Endothelial cell of hepatic sinusoid (primary cell): Measurements from ENCODE around the gene TTC19.
"Not testable (repeated sequence)": the region's sequence is repeated elsewhere in the genome, so short reads cannot be mapped to it uniquely, and the experiment has no call there.

ENCODE experiments used
- in situ Hi-C: cut with HindIII; loops from 2 replicates; pipeline ENCODE4 v1.10.0; 2017; ENCODE audit warnings: low sequenced_read_pairs

TTC19 gene

DNA sequence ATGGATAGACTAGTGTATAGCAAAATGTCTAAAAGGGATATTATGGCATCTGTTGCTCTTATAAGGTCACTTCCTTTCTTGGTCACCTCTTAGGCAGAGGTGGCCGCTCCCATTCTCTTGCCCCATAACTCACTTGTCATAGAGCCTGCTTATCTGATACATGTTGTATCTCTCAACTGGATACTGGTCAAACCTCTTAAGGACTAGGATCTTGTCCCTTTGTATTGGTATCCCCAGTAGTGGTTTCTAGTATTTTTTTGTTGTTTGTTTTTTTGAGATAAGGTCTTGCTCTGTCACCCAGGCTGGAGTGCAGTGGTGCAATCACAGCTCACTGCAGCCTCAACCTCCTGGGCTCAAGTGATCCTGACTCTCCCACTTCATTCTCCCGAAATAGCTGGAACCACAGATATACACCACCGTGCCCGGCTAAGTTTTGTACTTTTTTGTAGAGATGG lies 27.1 kb upstream of the TTC19 start:
- in situ Hi-C loops: no loop called here

DNA sequence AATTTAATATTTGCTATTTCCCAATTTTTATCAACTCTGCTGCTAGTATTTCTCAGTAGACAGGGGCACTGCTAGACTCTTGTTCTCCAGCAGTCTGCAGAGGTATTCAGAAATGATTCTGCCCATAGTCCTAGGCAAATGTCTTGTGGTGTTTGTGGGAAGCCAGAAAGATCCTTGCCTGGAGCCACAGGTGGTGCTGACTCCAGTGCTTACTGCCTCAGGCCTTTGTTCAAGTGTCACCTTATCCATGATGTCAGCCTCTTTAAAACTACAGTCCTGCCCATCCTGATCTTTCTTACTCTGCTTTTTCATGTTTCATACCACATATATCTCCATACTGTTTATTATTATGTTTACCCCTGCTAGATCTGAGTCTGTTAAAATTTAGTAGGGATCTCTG lies 26.6 kb upstream of the TTC19 start:
- in situ Hi-C loops: no loop called here

GRCh38 chr17:15973834-15974233 lies 25.8 kb upstream of the TTC19 start:
- in situ Hi-C loops: no loop called here

DNA sequence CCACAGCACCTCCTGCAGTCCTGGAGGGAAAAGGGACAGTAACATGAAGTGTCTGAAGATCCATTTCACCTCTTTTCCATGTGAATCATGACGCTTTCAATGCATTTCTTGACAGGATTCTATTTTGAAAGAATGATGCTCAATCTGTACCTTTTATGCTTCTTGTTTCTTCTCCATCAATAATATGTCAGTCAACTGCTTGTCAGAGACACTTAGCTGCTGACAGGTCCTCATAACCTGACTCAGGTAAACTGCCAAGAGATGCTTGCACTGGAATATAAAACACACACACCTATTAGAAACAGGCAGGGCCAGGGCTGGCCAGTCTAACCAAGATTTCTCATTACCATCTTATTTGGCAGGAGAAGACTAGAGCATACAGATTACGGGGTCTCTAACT lies 21.7 kb upstream of the TTC19 start:
- in situ Hi-C loops: no loop called here

DNA sequence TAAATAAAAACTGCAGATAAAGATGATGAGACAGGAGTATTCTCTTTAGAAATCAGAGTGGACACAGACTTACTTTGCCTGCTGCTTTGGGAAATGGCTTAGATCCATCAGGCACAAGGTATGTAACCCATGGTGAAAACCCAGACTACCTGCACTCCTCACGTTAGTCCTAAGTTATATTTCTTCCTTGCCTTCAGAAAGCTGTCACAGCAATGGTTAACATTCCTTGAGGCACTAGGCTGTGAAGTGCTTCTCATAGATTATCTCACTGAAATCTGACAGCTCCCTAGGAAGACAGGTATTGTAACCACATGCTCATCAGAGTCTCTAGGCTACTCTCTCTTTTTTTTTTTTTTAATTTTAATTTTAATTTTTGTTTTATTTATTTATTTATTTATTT lies 21.0 kb upstream of the TTC19 start:
- in situ Hi-C loops: no loop called here

DNA sequence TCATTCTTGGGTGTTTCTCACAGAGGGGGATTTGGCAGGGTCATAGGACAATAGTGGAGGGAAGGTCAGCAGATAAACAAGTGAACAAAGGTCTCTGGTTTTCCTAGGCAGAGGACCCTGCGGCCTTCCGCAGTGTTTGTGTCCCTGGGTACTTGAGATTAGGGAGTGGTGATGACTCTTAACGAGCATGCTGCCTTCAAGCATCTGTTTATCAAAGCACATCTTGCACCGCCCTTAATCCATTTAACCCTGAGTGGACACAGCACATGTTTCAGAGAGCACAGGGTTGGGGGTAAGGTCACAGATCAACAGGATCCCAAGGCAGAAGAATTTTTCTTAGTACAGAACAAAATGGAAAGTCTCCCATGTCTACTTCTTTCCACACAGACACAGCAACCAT lies 20.6 kb upstream of the TTC19 start:
- in situ Hi-C loops: not testable (repeated sequence)

- in situ Hi-C loops: no loop called here
Measured at GRCh38 chr17:15981208-15981607, 18.4 kb upstream of the TTC19 start.

- in situ Hi-C loops: no loop called here
Measured at GRCh38 chr17:15981646-15982580, 17.7 kb upstream of the TTC19 start.

DNA sequence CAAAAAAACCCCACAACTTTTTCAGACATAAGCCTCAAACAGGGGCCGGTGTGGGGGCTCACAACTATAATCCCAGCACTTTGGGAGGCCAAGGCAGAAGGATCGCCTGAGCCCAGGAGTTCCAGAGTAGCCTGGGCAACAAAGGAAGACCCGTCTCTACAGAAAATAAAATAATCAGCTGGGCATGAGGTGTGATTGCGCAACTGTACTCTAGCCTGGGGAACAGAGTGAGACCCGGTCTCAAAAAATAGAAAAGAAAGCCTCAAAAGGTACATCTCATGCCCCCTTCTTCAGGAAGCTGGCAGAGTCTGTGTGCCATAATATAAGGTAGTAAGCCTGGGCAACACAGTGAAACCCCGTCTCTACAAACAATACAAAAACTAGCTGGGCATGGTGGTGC lies 3.3 kb upstream of the TTC19 start:
- in situ Hi-C loops: no loop called here

GRCh38 chr17:15998031-15998562 lies 1.5 kb upstream of the TTC19 start:
- in situ Hi-C loops: no loop called here

DNA sequence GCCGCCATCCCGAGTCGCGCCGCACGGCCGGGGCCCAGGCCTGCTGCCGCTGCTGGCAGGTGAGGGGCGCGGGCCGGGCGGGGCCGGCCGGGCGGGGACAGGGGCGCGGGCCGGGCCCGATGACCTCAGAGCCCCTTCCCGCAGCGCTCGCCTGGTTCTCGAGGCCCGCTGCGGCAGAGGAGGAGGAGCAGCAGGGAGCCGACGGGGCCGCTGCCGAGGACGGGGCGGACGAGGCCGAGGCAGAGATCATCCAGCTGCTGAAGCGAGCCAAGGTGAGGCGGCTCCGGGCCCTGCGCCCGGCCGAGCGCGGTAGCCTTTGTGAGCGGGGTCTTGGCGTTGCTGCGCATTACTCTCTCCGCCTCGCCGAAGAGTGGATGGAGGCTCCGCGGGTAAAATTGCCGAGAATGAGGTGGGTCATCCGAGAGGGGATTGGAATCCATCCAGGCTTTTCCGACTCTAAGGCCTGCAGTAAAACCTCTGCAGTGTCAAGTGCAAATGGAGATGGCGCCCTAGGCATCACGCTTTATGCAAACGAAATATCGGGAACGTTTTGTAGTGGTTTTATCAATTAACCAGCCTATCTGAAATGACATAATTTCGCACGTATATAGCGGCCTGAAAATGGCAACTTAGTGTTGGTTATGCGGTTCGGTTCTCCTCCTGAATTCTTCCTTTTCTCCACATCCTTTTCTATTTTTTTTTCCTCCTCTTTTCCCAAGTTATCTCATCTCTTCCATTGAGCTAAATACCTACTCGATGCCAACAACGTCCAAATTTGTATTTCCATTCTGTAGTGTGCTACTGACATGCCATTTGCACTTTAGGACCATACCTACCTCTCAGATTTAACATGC lies 577 bp downstream of the TTC19 start:
- in situ Hi-C loops: no loop called here

DNA sequence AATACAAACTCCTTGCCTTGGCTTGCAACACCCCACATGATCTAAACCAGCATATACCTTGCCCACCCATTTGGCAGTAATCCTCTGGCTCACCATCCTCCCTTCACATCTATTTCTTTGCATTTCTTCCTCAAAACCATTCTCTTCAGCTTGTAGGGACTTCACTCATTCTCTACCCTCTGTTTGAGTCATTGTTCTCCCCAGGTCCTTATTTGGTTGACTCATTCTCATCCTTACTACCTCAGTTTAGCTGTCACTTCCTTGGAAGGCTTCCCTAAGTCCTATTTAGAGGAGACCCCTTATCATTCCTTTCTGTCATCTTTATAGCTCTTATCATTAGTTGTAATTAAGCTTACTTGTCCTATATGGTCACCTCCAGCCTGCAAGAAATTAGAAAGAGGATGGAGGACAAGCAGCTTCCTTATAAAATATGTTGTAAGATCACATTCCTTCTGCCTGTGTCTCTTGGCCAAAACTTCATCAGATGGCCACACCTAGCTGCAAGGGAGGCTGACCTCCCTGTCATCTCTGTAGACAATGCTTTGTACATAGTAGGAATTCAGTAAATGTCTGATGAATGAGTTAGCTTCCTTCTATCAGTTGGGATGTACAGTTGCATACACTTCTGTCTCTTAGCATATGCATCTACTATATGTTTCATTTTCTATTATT lies 1.7 kb downstream of the TTC19 start:
- in situ Hi-C loops: no loop called here

- in situ Hi-C loops: no loop called here
Measured at GRCh38 chr17:16002708-16003260, 3.2 kb downstream of the TTC19 start.

- in situ Hi-C loops: no loop called here
Measured at GRCh38 chr17:16003841-16004240, 4.2 kb downstream of the TTC19 start.

DNA sequence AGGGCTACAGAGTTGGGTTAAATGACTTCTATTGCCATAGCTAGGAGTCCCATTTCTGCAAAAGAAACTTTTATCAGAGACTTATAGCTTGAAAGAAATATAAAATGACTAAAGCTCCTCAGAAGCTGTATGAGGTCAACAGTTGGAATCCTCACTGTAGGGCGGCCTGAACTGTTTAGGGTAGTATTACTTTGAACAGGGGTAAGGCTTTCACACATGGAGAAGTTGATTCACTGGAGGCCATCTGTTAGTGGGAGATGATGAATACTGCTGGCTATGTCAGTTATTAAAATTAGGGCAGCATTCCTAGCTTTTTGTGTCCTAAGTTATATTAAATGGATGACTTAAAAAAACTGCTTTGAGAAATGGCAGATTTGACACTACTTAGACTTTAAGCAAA lies 6.0 kb downstream of the TTC19 start:
- in situ Hi-C loops: no loop called here

- in situ Hi-C loops: no loop called here
Measured at GRCh38 chr17:16007439-16007838, 7.8 kb downstream of the TTC19 start.

DNA sequence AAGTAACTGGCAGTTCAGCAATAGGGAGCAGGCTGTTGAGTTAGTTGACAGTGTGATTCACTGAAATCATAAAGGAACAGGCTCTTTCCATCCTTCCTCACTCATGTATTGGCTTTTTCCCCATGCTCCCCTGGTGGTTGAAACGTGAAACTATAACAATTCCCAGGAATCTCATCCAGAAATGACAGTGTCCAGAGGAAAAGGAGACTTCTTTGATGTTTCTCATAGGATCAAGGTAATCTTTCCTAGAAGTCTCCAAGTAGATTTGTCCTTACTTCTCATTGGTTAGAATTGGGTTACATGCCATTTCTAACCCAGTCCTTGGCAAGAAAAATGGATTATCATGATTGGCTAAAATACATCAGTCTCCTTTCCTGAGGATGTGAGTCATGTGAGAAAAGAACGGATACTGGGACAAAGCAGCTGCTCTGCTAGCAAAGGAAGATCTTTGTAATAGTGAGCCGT lies 14.4 kb downstream of the TTC19 start:
- in situ Hi-C loops: loop anchor here (5.0 kb wide), 1 partner anchor 67 kb away; the partner anchor contains the start of gene ADORA2B

DNA sequence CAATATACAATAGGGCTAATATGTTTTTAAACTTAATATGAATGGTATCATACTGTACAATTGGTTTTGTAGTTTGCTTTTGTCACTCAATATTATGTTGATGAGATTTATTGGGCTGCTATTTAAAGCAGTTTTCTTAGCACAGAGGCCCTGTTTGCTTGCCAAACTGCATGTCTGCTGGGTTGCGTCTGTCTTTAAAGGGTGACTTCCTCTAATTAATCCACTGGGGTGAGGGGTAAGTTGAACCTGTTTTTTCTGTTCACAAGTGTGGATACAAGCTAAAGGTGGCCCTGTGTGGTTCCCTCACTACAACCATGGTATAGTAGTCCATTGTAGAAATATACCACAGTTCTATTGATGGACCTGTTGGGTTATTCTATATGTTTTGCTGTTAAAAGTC lies 19.7 kb downstream of the TTC19 start:
- in situ Hi-C loops: no loop called here

DNA sequence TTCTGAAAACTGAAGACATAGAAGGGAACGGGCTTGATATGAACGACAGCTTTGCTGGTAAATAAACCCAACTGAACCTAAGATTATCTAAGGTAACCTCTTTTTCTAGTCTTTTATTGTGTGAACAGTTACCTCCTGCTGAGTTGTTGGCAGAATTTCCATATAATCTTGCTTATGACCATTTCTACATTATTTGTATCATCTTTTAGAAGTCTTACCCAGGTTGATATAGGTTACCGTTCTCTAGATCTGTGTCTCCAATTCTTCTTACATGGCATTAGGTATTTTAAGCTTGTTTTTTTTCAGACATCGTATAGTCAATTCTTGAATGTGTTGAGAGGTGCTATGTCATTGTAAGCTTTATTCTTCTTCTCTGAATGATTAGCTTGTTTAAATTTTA lies 24.3 kb downstream of the TTC19 start:
- in situ Hi-C loops: no loop called here

- in situ Hi-C loops: no loop called here
Measured at GRCh38 chr17:16025202-16025601, 25.6 kb downstream of the TTC19 start.

DNA sequence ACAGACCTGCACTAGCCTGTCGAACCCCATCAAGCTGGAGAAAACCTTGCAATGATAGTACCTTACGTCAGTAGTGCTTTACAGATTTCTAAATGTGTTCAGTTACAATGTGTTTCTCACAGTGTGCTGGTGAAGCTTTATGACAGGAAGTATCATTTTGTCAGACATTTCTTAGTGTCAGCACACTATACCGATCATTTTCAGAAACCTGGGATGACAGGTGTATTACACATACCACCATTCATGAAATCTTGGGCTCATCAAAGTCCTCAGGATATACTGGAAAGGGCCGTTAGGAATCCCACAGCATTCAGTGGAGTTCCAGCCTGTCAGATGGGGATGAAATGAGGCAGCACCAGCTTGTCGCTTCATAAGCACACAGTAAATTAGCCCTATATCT lies 27.3 kb downstream of the TTC19 start:
- in situ Hi-C loops: no loop called here
